ENCODE measurements around the gene BACE2.

Gene BACE2

GRCh38 chr21:41176846-41177245 lies 8.9 kb downstream of the BACE2 start:
- POLR2A ChIA-PET: no interaction called here
- CTCF ChIA-PET: no interaction called here
- no peak for TF ChIP-seq FOXK2 (IDR thresholded peaks at IDR 0.05)
- no peak for TF ChIP-seq SUZ12 (IDR thresholded peaks at IDR 0.05)
- no peak for TF ChIP-seq ARNT (IDR thresholded peaks at IDR 0.05)
- no peak for TF ChIP-seq FOXA1 (IDR thresholded peaks at IDR 0.05)
- no peak for TF ChIP-seq L3MBTL2 (conservative IDR thresholded peaks at IDR 0.05)
- TF ChIP-seq BHLHE40 (IDR thresholded peaks at IDR 0.05; ENCODE audit: borderline replicate concordance): no peak
- TF ChIP-seq FOXM1 (IDR thresholded peaks at IDR 0.05; ENCODE audit: borderline replicate concordance): no peak
- TF ChIP-seq HDGF (IDR thresholded peaks at IDR 0.05; ENCODE audit: borderline replicate concordance): no peak
- TF ChIP-seq PKNOX1 (IDR thresholded peaks at IDR 0.05): no peak
- TF ChIP-seq ZNF384 (IDR thresholded peaks at IDR 0.05): no peak
- no peak for TF ChIP-seq LEF1 (IDR thresholded peaks at IDR 0.05; ENCODE audit: borderline replicate concordance)
- no peak for TF ChIP-seq TARDBP (IDR thresholded peaks at IDR 0.05)

GRCh38 chr21:41180752-41181151 lies 12.8 kb downstream of the BACE2 start:
- POLR2A ChIA-PET: no interaction called here
- CTCF ChIA-PET: interaction anchor here (1.0 kb wide), 1 partner anchor 11 kb away, joined by 3 read pairs; no protein-coding TSS in a partner anchor
- DNase-seq (ENCODE audit: extremely low spot score): no peak
- TF ChIP-seq ARNT (IDR thresholded peaks at IDR 0.05): no peak
- no peak for TF ChIP-seq ELF4 (IDR thresholded peaks at IDR 0.05)
- TF ChIP-seq FOXM1 (IDR thresholded peaks at IDR 0.05; ENCODE audit: borderline replicate concordance): no peak
- no peak for TF ChIP-seq NFRKB (IDR thresholded peaks at IDR 0.05)
- no peak for TF ChIP-seq ZNF384 (IDR thresholded peaks at IDR 0.05)

More at GRCh38 chr21:41176846-41177245, 8.9 kb downstream of the BACE2 start:
- no peak for DNase-seq (ENCODE audit: extremely low spot score)

- no peak for DNase-seq (ENCODE audit: extremely low spot score)
- POLR2A ChIA-PET: no interaction called here
- CTCF ChIA-PET: no interaction called here
- no peak for TF ChIP-seq CTBP1 (IDR thresholded peaks at IDR 0.05; ENCODE audit: borderline replicate concordance)
- TF ChIP-seq FOXK2 (IDR thresholded peaks at IDR 0.05): no peak
- no peak for TF ChIP-seq TARDBP (IDR thresholded peaks at IDR 0.05)
- no peak for TF ChIP-seq NFRKB (IDR thresholded peaks at IDR 0.05)
- no peak for TF ChIP-seq SUZ12 (IDR thresholded peaks at IDR 0.05)
- TF ChIP-seq HDGF (IDR thresholded peaks at IDR 0.05; ENCODE audit: borderline replicate concordance): no peak
- TF ChIP-seq ELF4 (IDR thresholded peaks at IDR 0.05): no peak
- no peak for TF ChIP-seq ZNF384 (IDR thresholded peaks at IDR 0.05)
- TF ChIP-seq L3MBTL2 (conservative IDR thresholded peaks at IDR 0.05): no peak
- no peak for TF ChIP-seq ARNT (IDR thresholded peaks at IDR 0.05)
- TF ChIP-seq FOXA1 (IDR thresholded peaks at IDR 0.05): no peak
- TF ChIP-seq PKNOX1 (IDR thresholded peaks at IDR 0.05): no peak
- TF ChIP-seq LEF1 (IDR thresholded peaks at IDR 0.05; ENCODE audit: borderline replicate concordance): no peak
- TF ChIP-seq BHLHE40 (IDR thresholded peaks at IDR 0.05; ENCODE audit: borderline replicate concordance): no peak
- TF ChIP-seq FOXM1 (IDR thresholded peaks at IDR 0.05; ENCODE audit: borderline replicate concordance): no peak
- TF ChIP-seq SP1 (IDR thresholded peaks at IDR 0.05): no peak
Observed at GRCh38 chr21:41182547-41182946, 14.6 kb downstream of the BACE2 start.

- TF ChIP-seq CTBP1 (IDR thresholded peaks at IDR 0.05; ENCODE audit: borderline replicate concordance): no peak
- TF ChIP-seq ELF4 (IDR thresholded peaks at IDR 0.05): no peak
- TF ChIP-seq FOXM1 (IDR thresholded peaks at IDR 0.05; ENCODE audit: borderline replicate concordance): no peak
- no peak for TF ChIP-seq SUZ12 (IDR thresholded peaks at IDR 0.05)
- TF ChIP-seq NFRKB (IDR thresholded peaks at IDR 0.05): no peak
- TF ChIP-seq FOXA1 (IDR thresholded peaks at IDR 0.05): no peak
- TF ChIP-seq ZNF384 (IDR thresholded peaks at IDR 0.05): no peak
- no peak for TF ChIP-seq FOXK2 (IDR thresholded peaks at IDR 0.05)
- no peak for TF ChIP-seq HDGF (IDR thresholded peaks at IDR 0.05; ENCODE audit: borderline replicate concordance)
- TF ChIP-seq LEF1 (IDR thresholded peaks at IDR 0.05; ENCODE audit: borderline replicate concordance): no peak
- no peak for TF ChIP-seq BHLHE40 (IDR thresholded peaks at IDR 0.05; ENCODE audit: borderline replicate concordance)
- TF ChIP-seq SP1 (IDR thresholded peaks at IDR 0.05): no peak
- TF ChIP-seq L3MBTL2 (conservative IDR thresholded peaks at IDR 0.05): no peak
- no peak for TF ChIP-seq ARNT (IDR thresholded peaks at IDR 0.05)
- no peak for TF ChIP-seq PKNOX1 (IDR thresholded peaks at IDR 0.05)
- no peak for TF ChIP-seq TARDBP (IDR thresholded peaks at IDR 0.05)
- ChIA-PET CTCF (no interaction called here), POLR2A (no interaction called here)
- no peak for DNase-seq (ENCODE audit: extremely low spot score)
Observed at GRCh38 chr21:41183575-41183974, 15.6 kb downstream of the BACE2 start.

- POLR2A ChIA-PET: no interaction called here
- CTCF ChIA-PET: interaction anchor here (0.7 kb wide), 1 partner anchor 1265 kb away, joined by 3 read pairs; no protein-coding TSS in a partner anchor
- no peak for DNase-seq (ENCODE audit: extremely low spot score)
- no peak for TF ChIP-seq ARNT (IDR thresholded peaks at IDR 0.05)
- no peak for TF ChIP-seq ZNF384 (IDR thresholded peaks at IDR 0.05)
- no peak for TF ChIP-seq TARDBP (IDR thresholded peaks at IDR 0.05)
- no peak for TF ChIP-seq NFRKB (IDR thresholded peaks at IDR 0.05)
- no peak for TF ChIP-seq HDGF (IDR thresholded peaks at IDR 0.05; ENCODE audit: borderline replicate concordance)
- TF ChIP-seq BHLHE40 (IDR thresholded peaks at IDR 0.05; ENCODE audit: borderline replicate concordance): no peak
- TF ChIP-seq SP1 (IDR thresholded peaks at IDR 0.05): no peak
- no peak for TF ChIP-seq LEF1 (IDR thresholded peaks at IDR 0.05; ENCODE audit: borderline replicate concordance)
- TF ChIP-seq PKNOX1 (IDR thresholded peaks at IDR 0.05): no peak
- TF ChIP-seq ELF4 (IDR thresholded peaks at IDR 0.05): no peak
- TF ChIP-seq SUZ12 (IDR thresholded peaks at IDR 0.05): no peak
- TF ChIP-seq FOXK2 (IDR thresholded peaks at IDR 0.05): no peak
Observed at GRCh38 chr21:41185802-41186201, 17.8 kb downstream of the BACE2 start.
